KOPT-K1 (cell line): ENCODE measurements around the gene GDF15.
"Not testable (repeated sequence)": the region's sequence is repeated elsewhere in the genome, so short reads cannot be mapped to it uniquely, and the experiment has no call there.

Source experiments
- H3K27ac ChIP-seq: fragments of 200-600 bp; sonication (generic); 2 replicates; pipeline ENCODE4 v1.5.1; 2016; ENCODE audit warnings: antibody characterized with exemption, mild to moderate bottlenecking, low read depth, low read length; ENCODE audit not compliant: poor library complexity, severe bottlenecking
- H3K36me3 ChIP-seq: fragments of 200-600 bp; sonication (generic); 2 replicates; pipeline ENCODE4 v1.5.1; 2017; ENCODE audit warnings: antibody characterized with exemption, mild to moderate bottlenecking, low read length, moderate library complexity; ENCODE audit not compliant: insufficient read depth
- H3K9me3 ChIP-seq: fragments of 200-600 bp; sonication (generic); 2 replicates; pipeline ENCODE4 v1.5.1; 2017; ENCODE audit warnings: antibody characterized with exemption, low read length, mild to moderate bottlenecking; ENCODE audit not compliant: insufficient read depth, poor library complexity, severe bottlenecking

GDF15 gene

GRCh38 chr19:18385675-18386542 is at the start of gene GDF15:
Gene GDF15 (plus strand): TSS chr19:18386158. CDS start chr19:18386190, 32 bp downstream.
- no peaks in the 10 kb centered on the region for H3K36me3 ChIP-seq
- no peak within 1 kb of the TSS for H3K27ac ChIP-seq
- H3K9me3 ChIP-seq: no peaks in the 10 kb centered on the region

- Histone ChIP-seq H3K27ac (no peak overlapping the region), H3K36me3 (no peaks in the 10 kb centered on the region), H3K9me3 (no peaks in the 10 kb centered on the region)
These were observed 47.4 kb upstream of the GDF15 start for GRCh38 chr19:18338541-18338940.

GRCh38 chr19:18339723-18340122 is 46.2 kb upstream of the GDF15 start:
- H3K9me3 ChIP-seq: no peaks in the 10 kb centered on the region
- peaks cover 5% of the 10 kb centered on the region; the same call in 1 of the 2 replicates for H3K36me3 ChIP-seq
- H3K27ac ChIP-seq: peak overlapping the region; percentile 76

GRCh38 chr19:18340190-18340989 is 45.6 kb upstream of the GDF15 start, which contains the start of gene PGPEP1:
Gene PGPEP1 (plus strand): TSS chr19:18340598. CDS start chr19:18340682, 84 bp downstream.
- Histone ChIP-seq H3K27ac (peak within 1 kb of the TSS; percentile 76), H3K9me3 (no peaks in the 10 kb centered on the region), H3K36me3 (peaks cover 5% of the 10 kb centered on the region; the same call in 1 of the 2 replicates)

GRCh38 chr19:18340990-18341868 is 44.7 kb upstream of the GDF15 start:
- H3K27ac ChIP-seq: peak overlapping the region; percentile 76
- H3K36me3 ChIP-seq: peaks cover 5% of the 10 kb centered on the region; the same call in 1 of the 2 replicates
- no peaks in the 10 kb centered on the region for H3K9me3 ChIP-seq

- H3K36me3 ChIP-seq: peaks cover 5% of the 10 kb centered on the region; the same call in 1 of the 2 replicates
- no peak overlapping the region for H3K27ac ChIP-seq
- H3K9me3 ChIP-seq: no peaks in the 10 kb centered on the region
These were observed 43.8 kb upstream of the GDF15 start for GRCh38 chr19:18342090-18342632.

GRCh38 chr19:18344582-18344950 is 41.4 kb upstream of the GDF15 start:
- no peaks in the 10 kb centered on the region for H3K9me3 ChIP-seq
- H3K36me3 ChIP-seq: peaks cover 5% of the 10 kb centered on the region; the same call in 1 of the 2 replicates
- H3K27ac ChIP-seq: no peak overlapping the region

- Histone ChIP-seq H3K9me3 (no peaks in the 10 kb centered on the region), H3K27ac (no peak overlapping the region), H3K36me3 (peaks cover 5% of the 10 kb centered on the region; the same call in 1 of the 2 replicates)
These were observed 40.7 kb upstream of the GDF15 start for GRCh38 chr19:18345296-18345695.

GRCh38 chr19:18346091-18346490 is 39.9 kb upstream of the GDF15 start:
- no peaks in the 10 kb centered on the region for H3K9me3 ChIP-seq
- H3K27ac ChIP-seq: no peak overlapping the region
- peaks cover 8% of the 10 kb centered on the region; the same call in 1 of the 2 replicates for H3K36me3 ChIP-seq

- Histone ChIP-seq H3K36me3 (peaks cover 8% of the 10 kb centered on the region; the same call in 1 of the 2 replicates), H3K27ac (no peak overlapping the region), H3K9me3 (no peaks in the 10 kb centered on the region)
These were observed 37.8 kb upstream of the GDF15 start for GRCh38 chr19:18348171-18348570.

- not testable (repeated sequence) for H3K9me3 ChIP-seq, H3K36me3 ChIP-seq, H3K27ac ChIP-seq
These were observed 37.1 kb upstream of the GDF15 start for GRCh38 chr19:18348818-18349339.

- H3K36me3 ChIP-seq: 0 out of 2 replicates have a peak, but pooled peaks cover 3% of the 10 kb centered on the region
- no peak overlapping the region for H3K27ac ChIP-seq
- H3K9me3 ChIP-seq: no peaks in the 10 kb centered on the region
These were observed 36.3 kb upstream of the GDF15 start for GRCh38 chr19:18349524-18350128.

GRCh38 chr19:18350490-18350889 is 35.5 kb upstream of the GDF15 start:
- peaks cover 5% of the 10 kb centered on the region; the same call in 1 of the 2 replicates for H3K36me3 ChIP-seq
- no peak overlapping the region for H3K27ac ChIP-seq

GRCh38 chr19:18351544-18351943 is 34.4 kb upstream of the GDF15 start:
- no peaks in the 10 kb centered on the region for H3K9me3 ChIP-seq
- no peak overlapping the region for H3K27ac ChIP-seq
- H3K36me3 ChIP-seq: peaks cover 11% of the 10 kb centered on the region

More at GRCh38 chr19:18350490-18350889, 35.5 kb upstream of the GDF15 start:
- H3K9me3 ChIP-seq: no peaks in the 10 kb centered on the region
